Mesodermal cell (in vitro differentiated cells): ENCODE results near the gene ACRV1.
A peak's percentile ranks its signal among the peaks of the same experiment; 100 is the strongest.

ENCODE experiments used
- H3K27ac ChIP-seq: 2 replicates; pipeline ENCODE4 v1.7.0; 2013; ENCODE audit warnings: mild to moderate bottlenecking, low read depth, low read length, moderate library complexity; ENCODE audit not compliant: severe bottlenecking
- H3K36me3 ChIP-seq: 2 replicates; pipeline ENCODE4 v1.7.1; 2013; ENCODE audit warnings: mild to moderate bottlenecking, low read length, moderate library complexity; ENCODE audit not compliant: control insufficient read depth, insufficient read depth
- H3K4me1 ChIP-seq: one replicate; pipeline ENCODE4 v1.7.1; 2013; ENCODE audit warnings: mild to moderate bottlenecking, low read length; ENCODE audit not compliant: insufficient read depth, control insufficient read depth, poor library complexity, severe bottlenecking
- H3K4me3 ChIP-seq: 2 replicates; pipeline ENCODE4 v1.7.0; 2013; ENCODE audit warnings: low read length, control low read depth, mild to moderate bottlenecking; ENCODE audit not compliant: insufficient read depth, poor library complexity, severe bottlenecking; ENCODE audit errors: extremely low read depth
- H3K9me3 ChIP-seq: 2 replicates; pipeline ENCODE4 v1.7.1; 2013; ENCODE audit warnings: mild to moderate bottlenecking, low read length, moderate library complexity; ENCODE audit not compliant: control insufficient read depth
- WGBS, 2 experiments: methylation state at CpG; one replicate each; pipeline ENCODE4 v1.1.5; 2013; ENCODE audit warnings: missing lambda C conversion rate in 2 of 2; ENCODE audit not compliant: insufficient coverage in 2 of 2; 5-methylcytosine and 5-hydroxymethylcytosine counted together

The ACRV1 gene

GRCh38 chr11:125663910-125664309, 16.7 kb downstream of the ACRV1 start:
- no CpG with 5 or more reads among the region's 3 CpGs for WGBS, 2 experiments

GRCh38 chr11:125662689-125663088, 18.0 kb downstream of the ACRV1 start:
- H3K36me3 ChIP-seq: peaks cover 58% of the 10 kb centered on the region
- H3K9me3 ChIP-seq: peaks cover 4% of the 10 kb centered on the region
- H3K27ac ChIP-seq: no peak overlapping the region
- H3K4me1 ChIP-seq: no peaks in the 10 kb centered on the region
- H3K4me3 ChIP-seq: no peak overlapping the region
- no CpG with 5 or more reads among the region's 2 CpGs for WGBS, 2 experiments

More at GRCh38 chr11:125663910-125664309, 16.7 kb downstream of the ACRV1 start:
- peaks cover 4% of the 10 kb centered on the region for H3K9me3 ChIP-seq
- H3K4me1 ChIP-seq: no peaks in the 10 kb centered on the region
- no peak overlapping the region for H3K4me3 ChIP-seq
- no peak overlapping the region for H3K27ac ChIP-seq
- peaks cover 48% of the 10 kb centered on the region for H3K36me3 ChIP-seq

GRCh38 chr11:125649465-125650166, 31.0 kb downstream of the ACRV1 start:
- no peaks in the 10 kb centered on the region for H3K9me3 ChIP-seq
- H3K27ac ChIP-seq: no peak overlapping the region
- no peaks in the 10 kb centered on the region for H3K4me1 ChIP-seq
- H3K4me3 ChIP-seq: no peak overlapping the region
- 94 to 100% methylated on average over 2 of the region's 6 CpGs for WGBS, 2 experiments
- H3K36me3 ChIP-seq: peaks cover 75% of the 10 kb centered on the region

GRCh38 chr11:125645871-125646270, 34.8 kb downstream of the ACRV1 start:
- Histone ChIP-seq H3K4me1 (no peaks in the 10 kb centered on the region), H3K4me3 (no peak overlapping the region), H3K36me3 (peaks cover 73% of the 10 kb centered on the region), H3K27ac (no peak overlapping the region), H3K9me3 (no peaks in the 10 kb centered on the region)
- 90% methylated on average over 2 of the region's 3 CpGs; no CpG with 5 or more reads in 1 of the 2 experiments for WGBS, 2 experiments

GRCh38 chr11:125638315-125638714, 42.3 kb downstream of the ACRV1 start:
- no peaks in the 10 kb centered on the region for H3K4me1 ChIP-seq
- no peak overlapping the region for H3K27ac ChIP-seq
- H3K9me3 ChIP-seq: no peaks in the 10 kb centered on the region
- peaks cover 79% of the 10 kb centered on the region for H3K36me3 ChIP-seq
- WGBS, 2 experiments: 100% methylated on average over 1 of the region's 1 CpG
- H3K4me3 ChIP-seq: no peak overlapping the region

- Histone ChIP-seq H3K9me3 (no peaks in the 10 kb centered on the region), H3K27ac (no peak overlapping the region), H3K36me3 (peaks cover 83% of the 10 kb centered on the region), H3K4me3 (no peak overlapping the region), H3K4me1 (no peaks in the 10 kb centered on the region)
- 93 to 95% methylated on average over 1 to 2 of the region's 3 CpGs for WGBS, 2 experiments
These were observed 42.8 kb downstream of the ACRV1 start for GRCh38 chr11:125637840-125638239.

- peaks cover 51% of the 10 kb centered on the region for H3K36me3 ChIP-seq
- H3K9me3 ChIP-seq: no peaks in the 10 kb centered on the region
- H3K4me1 ChIP-seq: no peaks in the 10 kb centered on the region
- WGBS, 2 experiments: 46 to 60% methylated on average over 2 to 6 of the region's 7 CpGs
- H3K4me3 ChIP-seq: peak overlapping the region; percentile 59
- H3K27ac ChIP-seq: no peak overlapping the region
These were observed 53.3 kb downstream of the ACRV1 start for GRCh38 chr11:125627236-125627910.

GRCh38 chr11:125626288-125626950, 54.2 kb downstream of the ACRV1 start:
- Histone ChIP-seq H3K9me3 (no peaks in the 10 kb centered on the region), H3K27ac (peak overlapping the region; percentile 94), H3K4me1 (no peaks in the 10 kb centered on the region), H3K36me3 (peaks cover 50% of the 10 kb centered on the region), H3K4me3 (peak overlapping the region; percentile 59)
- WGBS, 2 experiments: 0 to 4% methylated on average over 5 to 7 of the region's 18 CpGs

- 0 to 1% methylated on average over 22 to 44 of the region's 51 CpGs for WGBS, 2 experiments
- Histone ChIP-seq H3K4me1 (no peaks in the 10 kb centered on the region), H3K36me3 (peaks cover 54% of the 10 kb centered on the region), H3K27ac (peak overlapping the region; percentile 94), H3K9me3 (no peaks in the 10 kb centered on the region), H3K4me3 (peak overlapping the region; percentile 59)
These were observed 54.9 kb downstream of the ACRV1 start for GRCh38 chr11:125625630-125626287.

- Histone ChIP-seq H3K9me3 (no peaks in the 10 kb centered on the region), H3K27ac (peak overlapping the region; percentile 94)
- WGBS, 2 experiments: 10 to 11% methylated on average over 19 to 20 of the region's 20 CpGs
These were observed 55.4 kb downstream of the ACRV1 start for GRCh38 chr11:125625225-125625629.

More at GRCh38 chr11:125625225-125625629, 55.4 kb downstream of the ACRV1 start:
- H3K4me1 ChIP-seq: no peaks in the 10 kb centered on the region
- H3K36me3 ChIP-seq: peaks cover 54% of the 10 kb centered on the region
- H3K4me3 ChIP-seq: peak overlapping the region; percentile 59
